ENCODE results near the gene HAND2.

DNA sequence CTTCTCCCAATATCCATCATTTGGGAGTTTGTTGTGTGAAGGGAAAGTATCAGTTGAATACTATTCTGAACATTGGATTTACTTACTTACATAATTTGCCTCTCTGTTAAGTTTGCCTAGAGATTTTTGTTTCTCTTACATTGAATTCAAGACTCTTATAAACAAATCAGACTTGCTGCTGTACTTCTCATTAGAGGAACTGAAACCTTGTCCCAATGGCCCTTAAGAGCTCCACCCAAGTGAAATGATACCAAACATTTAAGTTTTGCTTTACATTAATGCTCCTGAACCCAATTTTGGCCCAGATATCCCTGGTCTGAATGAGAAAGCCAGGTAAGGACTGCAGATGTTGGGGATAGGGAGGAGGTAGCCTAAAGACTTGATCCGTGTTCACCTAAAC lies 32.0 kb downstream of the HAND2 start:
- TF ChIP-seq, protein P1, sequence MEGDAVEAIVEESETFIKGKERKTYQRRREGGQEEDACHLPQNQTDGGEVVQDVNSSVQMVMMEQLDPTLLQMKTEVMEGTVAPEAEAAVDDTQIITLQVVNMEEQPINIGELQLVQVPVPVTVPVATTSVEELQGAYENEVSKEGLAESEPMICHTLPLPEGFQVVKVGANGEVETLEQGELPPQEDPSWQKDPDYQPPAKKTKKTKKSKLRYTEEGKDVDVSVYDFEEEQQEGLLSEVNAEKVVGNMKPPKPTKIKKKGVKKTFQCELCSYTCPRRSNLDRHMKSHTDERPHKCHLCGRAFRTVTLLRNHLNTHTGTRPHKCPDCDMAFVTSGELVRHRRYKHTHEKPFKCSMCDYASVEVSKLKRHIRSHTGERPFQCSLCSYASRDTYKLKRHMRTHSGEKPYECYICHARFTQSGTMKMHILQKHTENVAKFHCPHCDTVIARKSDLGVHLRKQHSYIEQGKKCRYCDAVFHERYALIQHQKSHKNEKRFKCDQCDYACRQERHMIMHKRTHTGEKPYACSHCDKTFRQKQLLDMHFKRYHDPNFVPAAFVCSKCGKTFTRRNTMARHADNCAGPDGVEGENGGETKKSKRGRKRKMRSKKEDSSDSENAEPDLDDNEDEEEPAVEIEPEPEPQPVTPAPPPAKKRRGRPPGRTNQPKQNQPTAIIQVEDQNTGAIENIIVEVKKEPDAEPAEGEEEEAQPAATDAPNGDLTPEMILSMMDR (IDR thresholded peaks at IDR 0.05) = no peak
- no peak for TF ChIP-seq POLR2A (IDR thresholded peaks at IDR 0.05)
- TF ChIP-seq POLR2AphosphoS5 (IDR thresholded peaks at IDR 0.05) = no peak
- no peak for TF ChIP-seq EP300 (IDR thresholded peaks at IDR 0.05)
